Spinal cord (tissue), 10 donors: ENCODE measurements around the gene CYP4V2. TPM values are rescaled to one million over a fixed set of nuclear protein-coding genes. Genes with fewer than 3 reads are reported as not detected.

Experiments used
- DNase-seq, 6 donors: peaks; one replicate each; pipeline versions ENCODE4 v3.0.0 to v3.0.0-alpha.2; 2013 to 2015; ENCODE audit warnings: low spot score in 6 of 6, low read depth in 4 of 6
- H3K27ac ChIP-seq: one replicate; pipeline ENCODE4 v1.5.1; 2013; ENCODE audit warnings: low read depth, low read length, control low read depth
- H3K27me3 ChIP-seq: one replicate; pipeline ENCODE4 v1.6.1; 2013; ENCODE audit warnings: low read length; ENCODE audit not compliant: control insufficient read depth, insufficient read depth
- H3K36me3 ChIP-seq: one replicate; pipeline ENCODE4 v1.6.1; 2013; ENCODE audit warnings: low read length; ENCODE audit not compliant: control insufficient read depth, insufficient read depth
- H3K4me1 ChIP-seq: one replicate; pipeline ENCODE4 v1.6.1; 2013; ENCODE audit warnings: low read length; ENCODE audit not compliant: control insufficient read depth, insufficient read depth
- H3K4me3 ChIP-seq: one replicate; pipeline ENCODE4 v1.5.1; 2013; ENCODE audit warnings: low read depth, low read length, control low read depth
- H3K9me3 ChIP-seq: one replicate; pipeline ENCODE4 v1.6.1; 2013; ENCODE audit warnings: low read length; ENCODE audit not compliant: control insufficient read depth, insufficient read depth
- WGBS: methylation state at CpG from one replicate; pipeline ENCODE4 v1.1.5; 2013; ENCODE audit warnings: missing lambda C conversion rate; ENCODE audit not compliant: insufficient coverage; 5-methylcytosine and 5-hydroxymethylcytosine counted together
- polyA plus RNA-seq, 2 donors: library from polyadenylated mRNA; unstranded; fragments of 120-200 nt; gene quantifications; one replicate each; pipeline ENCODE4 v1.2.1, GENCODE V29; 2013; ENCODE audit not compliant: insufficient read length in 2 of 2
- total RNA-seq, 2 donors: library from RNA; depleted of rRNA in 1 of 2; stranded (reverse); fragments of 120-200 nt in 1 of 2; fragments of >200 nt in 1 of 2; gene quantifications; one replicate each; pipeline versions ENCODE4 v1.2.3 to v1.2.4, GENCODE V29; 2013 to 2014
- donor health status: healthy.

The CYP4V2 gene
- total and polyA plus RNA-seq, 4 donors = 11.3 to 25.9 (median 17.8) TPM

GRCh38 chr4:186258216-186258811, 66.9 kb downstream of the CYP4V2 start:
- 82% methylated on average over 12 of the region's 12 CpGs for WGBS

DNA sequence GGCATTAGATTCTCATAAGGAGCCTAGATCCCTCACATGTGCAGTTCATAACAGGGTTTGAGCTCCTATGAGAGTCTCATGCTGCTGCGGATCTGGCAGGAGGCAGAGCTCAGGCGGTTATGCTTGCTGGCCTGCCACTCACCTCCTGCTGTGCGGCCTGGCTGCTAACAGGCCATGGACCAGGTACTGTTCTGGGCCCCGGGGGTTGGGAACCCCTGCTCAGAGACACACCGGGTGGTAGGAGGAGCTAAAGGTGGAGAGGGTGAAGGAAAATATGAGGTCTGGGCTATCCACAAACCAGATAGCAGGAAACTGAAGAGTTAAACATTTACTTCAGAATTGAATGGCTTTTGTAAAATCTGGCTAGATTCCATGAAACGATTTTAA, 68.7 kb downstream of the CYP4V2 start:
- no peak for DNase-seq
- Histone ChIP-seq H3K4me3 (no peak overlapping the region), H3K36me3 (no peaks in the 10 kb centered on the region), H3K27me3 (no peaks in the 10 kb centered on the region), H3K4me1 (peaks cover 3% of the 10 kb centered on the region), H3K9me3 (peaks cover 1% of the 10 kb centered on the region), H3K27ac (no peak overlapping the region)
- WGBS = 82% methylated on average over 5 of the region's 6 CpGs

More at GRCh38 chr4:186258216-186258811, 66.9 kb downstream of the CYP4V2 start:
- H3K9me3 ChIP-seq = peaks cover 1% of the 10 kb centered on the region
- H3K4me1 ChIP-seq = peaks cover 3% of the 10 kb centered on the region
- no peak overlapping the region for H3K4me3 ChIP-seq
- no peaks in the 10 kb centered on the region for H3K36me3 ChIP-seq
- DNase-seq = no peak
- H3K27ac ChIP-seq = no peak overlapping the region
- H3K27me3 ChIP-seq = no peaks in the 10 kb centered on the region

Other genes starting within 250 kb of the CYP4V2 start
- 1 to 10 TPM; 6.2 to 8.4 TPM for gene TLR3, start 122.4 kb upstream of the CYP4V2 start, total RNA-seq
- gene TLR3, start 122.4 kb upstream of the CYP4V2 start, polyA plus RNA-seq = 1 to 10 TPM; 2.1 to 3.9 TPM
- gene FAM149A, start 86.9 kb upstream of the CYP4V2 start, total RNA-seq = 10 to 100 TPM; 20.4 to 23.9 TPM
- gene FAM149A, start 86.9 kb upstream of the CYP4V2 start, polyA plus RNA-seq = 10 to 100 TPM; 30.2 to 37.8 TPM
- 10 to 100 TPM in 1 of 2 donors, 1 to 10 TPM in 1; 6.1 to 23.7 TPM for gene KLKB1, start 35.9 kb downstream of the CYP4V2 start, total RNA-seq
- 1 to 10 TPM in 1 of 2 donors, under 1 TPM in 1; 0.90 to 3.0 TPM for gene KLKB1, start 35.9 kb downstream of the CYP4V2 start, polyA plus RNA-seq
- gene F11, start 74.6 kb downstream of the CYP4V2 start, total RNA-seq = 1 to 10 TPM in 1 of 2 donors, under 1 TPM in 1; 0.99 to 2.2 TPM
- under 1 TPM in 1 of 2 donors, not detected in 1; 0.36 TPM for gene F11, start 74.6 kb downstream of the CYP4V2 start, polyA plus RNA-seq